NB4 (cell line): ENCODE results near the gene PPM1L.

Experiments used
- MYC ChIP-seq: IDR thresholded peaks from 2 replicates; pipeline ENCODE4 v1.6.1; 2011; ENCODE audit warnings: low read depth, low read length
- POLR2A ChIP-seq: IDR thresholded peaks from 2 replicates; pipeline ENCODE4 v1.6.1; 2011; ENCODE audit warnings: mild to moderate bottlenecking; ENCODE audit not compliant: insufficient read length; ENCODE audit errors: extremely low read depth
- TF ChIP-seq, protein P1 (sequence below): IDR thresholded peaks from one replicate; pipeline ENCODE4 v1.5.1; 2012; ENCODE audit warnings: low read depth, low read length
- TF ChIP-seq, protein P2 (sequence below): IDR thresholded peaks from 2 replicates; pipeline ENCODE4 v1.6.1; 2011; ENCODE audit warnings: low read depth, low read length

DNA sequence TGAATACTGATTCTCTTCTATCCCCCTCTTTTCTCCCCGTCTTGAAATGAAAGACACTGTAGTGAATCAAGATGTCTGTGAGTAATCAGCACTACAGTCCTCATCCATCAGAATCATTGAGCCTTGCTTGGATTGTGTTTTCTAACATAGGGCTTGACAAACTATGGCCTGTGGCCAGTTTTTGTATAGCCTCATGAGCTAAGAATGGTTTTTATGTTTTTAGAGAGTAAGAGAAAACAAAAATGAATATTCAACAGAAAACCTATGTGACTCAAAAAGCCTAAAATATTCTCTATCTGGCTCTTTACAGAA, 55.2 kb downstream of the PPM1L start:
- TF ChIP-seq, protein P1, sequence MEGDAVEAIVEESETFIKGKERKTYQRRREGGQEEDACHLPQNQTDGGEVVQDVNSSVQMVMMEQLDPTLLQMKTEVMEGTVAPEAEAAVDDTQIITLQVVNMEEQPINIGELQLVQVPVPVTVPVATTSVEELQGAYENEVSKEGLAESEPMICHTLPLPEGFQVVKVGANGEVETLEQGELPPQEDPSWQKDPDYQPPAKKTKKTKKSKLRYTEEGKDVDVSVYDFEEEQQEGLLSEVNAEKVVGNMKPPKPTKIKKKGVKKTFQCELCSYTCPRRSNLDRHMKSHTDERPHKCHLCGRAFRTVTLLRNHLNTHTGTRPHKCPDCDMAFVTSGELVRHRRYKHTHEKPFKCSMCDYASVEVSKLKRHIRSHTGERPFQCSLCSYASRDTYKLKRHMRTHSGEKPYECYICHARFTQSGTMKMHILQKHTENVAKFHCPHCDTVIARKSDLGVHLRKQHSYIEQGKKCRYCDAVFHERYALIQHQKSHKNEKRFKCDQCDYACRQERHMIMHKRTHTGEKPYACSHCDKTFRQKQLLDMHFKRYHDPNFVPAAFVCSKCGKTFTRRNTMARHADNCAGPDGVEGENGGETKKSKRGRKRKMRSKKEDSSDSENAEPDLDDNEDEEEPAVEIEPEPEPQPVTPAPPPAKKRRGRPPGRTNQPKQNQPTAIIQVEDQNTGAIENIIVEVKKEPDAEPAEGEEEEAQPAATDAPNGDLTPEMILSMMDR = no peak
- TF ChIP-seq POLR2A (no peak), MYC (no peak)
- TF ChIP-seq, protein P2, sequence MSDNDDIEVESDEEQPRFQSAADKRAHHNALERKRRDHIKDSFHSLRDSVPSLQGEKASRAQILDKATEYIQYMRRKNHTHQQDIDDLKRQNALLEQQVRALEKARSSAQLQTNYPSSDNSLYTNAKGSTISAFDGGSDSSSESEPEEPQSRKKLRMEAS = no peak
